Caco-2 (cell line): ENCODE data around the gene CNIH1. TPM values are rescaled to one million over a fixed set of nuclear protein-coding genes. Genes with fewer than 3 reads are reported as not detected.

Experiments used
- BruUV-seq: library from RNA; stranded (reverse); fragments of 400-500 nt; replicated peaks from 2 replicates; lab custom pipeline; 2021; lab: Mats Ljungman, UMichigan
- CTCF ChIA-PET: fragments of 300-600 bp; sonication (Branson Sonifier 250); formaldehyde crosslinking; loops from one replicate; lab custom pipeline; 2022; ENCODE audit warnings: antibody characterized with exemption; lab: Charles Lee
- POLR2A ChIA-PET: fragments of 300-600 bp; sonication (Branson Sonifier 250); formaldehyde crosslinking; loops from one replicate; lab custom pipeline; 2022; ENCODE audit warnings: antibody characterized with exemption; lab: Charles Lee
- DNase-seq, 2 experiments: peaks; one replicate each; pipeline versions ENCODE4 v3.0.0 to v3.0.0-alpha.2; 2020 to 2022
- H3K27me3 ChIP-seq: replicated peaks from 2 replicates; pipeline ENCODE4 v1.6.0; 2011; ENCODE audit warnings: low read length; ENCODE audit not compliant: control insufficient read depth, insufficient read depth
- H3K36me3 ChIP-seq: 2 replicates; pipeline ENCODE4 v1.5.1; 2011; ENCODE audit warnings: low read length; ENCODE audit not compliant: control insufficient read depth, insufficient read depth
- H3K4me1 ChIP-seq: fragments of 250-450 bp; sonication (Bioruptor Pico); 2 replicates; pipeline ENCODE4 v1.5.1; 2020; ENCODE audit warnings: mild to moderate bottlenecking
- H3K4me3 ChIP-seq: 2 replicates; pipeline ENCODE4 v1.5.1; 2011; ENCODE audit warnings: low read depth, mild to moderate bottlenecking, control low read depth, low read length
- H3K9me3 ChIP-seq: fragments of 250-450 bp; sonication (Bioruptor Pico); 2 replicates; pipeline ENCODE4 v1.5.1; 2020; ENCODE audit warnings: mild to moderate bottlenecking, moderate library complexity
- H3K27ac Mint-ChIP-seq: one replicate; pipeline ENCODE4 v1.8.0; 2022; ENCODE audit warnings: mixed read lengths; ENCODE audit not compliant: unreplicated experiment
- H3K27me3 Mint-ChIP-seq: one replicate; pipeline ENCODE4 v1.8.0; 2022; ENCODE audit warnings: mixed read lengths; ENCODE audit not compliant: insufficient read depth, unreplicated experiment
- H3K36me3 Mint-ChIP-seq: one replicate; pipeline ENCODE4 v1.8.0; 2022; ENCODE audit warnings: mild to moderate bottlenecking, mixed read lengths; ENCODE audit not compliant: insufficient read depth, unreplicated experiment
- H3K4me1 Mint-ChIP-seq: one replicate; pipeline ENCODE4 v1.8.0; 2022; ENCODE audit warnings: low read depth, mixed read lengths; ENCODE audit not compliant: unreplicated experiment
- H3K4me3 Mint-ChIP-seq: one replicate; pipeline ENCODE4 v1.8.0; 2022; ENCODE audit warnings: mild to moderate bottlenecking, moderate library complexity, mixed read lengths; ENCODE audit not compliant: unreplicated experiment
- H3K9me3 Mint-ChIP-seq: one replicate; pipeline ENCODE4 v1.8.0; 2022; ENCODE audit warnings: mixed read lengths; ENCODE audit not compliant: unreplicated experiment
- intact Hi-C: fragments of 100-400 bp; cut with micrococcal nuclease; formaldehyde crosslinking; loops from one replicate; pipeline ENCODE4 v1.10.0; 2022; ENCODE audit not compliant: unreplicated experiment
- total RNA-seq: library from RNA; stranded (reverse); gene quantifications from 2 replicates; pipeline ENCODE4 v1.2.3, GENCODE V29; 2022
- TF ChIP-seq, protein P1 (sequence below), 2 experiments: fragments of 200-600 bp in 1 of 2; IDR thresholded peaks; 1 replicate in 1 of 2; 2 replicates in 1 of 2; pipeline versions ENCODE4 v1.5.1 to v1.8.0; 2011 to 2022; ENCODE audit warnings: antibody characterized with exemption in 1 of 2, control low read depth in 1 of 2, inconsistent platforms in 1 of 2, low read depth in 1 of 2, low read length in 1 of 2, mild to moderate bottlenecking in 1 of 2, moderate library complexity in 1 of 2; ENCODE audit not compliant: insufficient read depth in 1 of 2, severe bottlenecking in 1 of 2, unreplicated experiment in 1 of 2

Gene CNIH1
- total RNA-seq, 1 experiment from 2014 or later = 164 TPM

DNA sequence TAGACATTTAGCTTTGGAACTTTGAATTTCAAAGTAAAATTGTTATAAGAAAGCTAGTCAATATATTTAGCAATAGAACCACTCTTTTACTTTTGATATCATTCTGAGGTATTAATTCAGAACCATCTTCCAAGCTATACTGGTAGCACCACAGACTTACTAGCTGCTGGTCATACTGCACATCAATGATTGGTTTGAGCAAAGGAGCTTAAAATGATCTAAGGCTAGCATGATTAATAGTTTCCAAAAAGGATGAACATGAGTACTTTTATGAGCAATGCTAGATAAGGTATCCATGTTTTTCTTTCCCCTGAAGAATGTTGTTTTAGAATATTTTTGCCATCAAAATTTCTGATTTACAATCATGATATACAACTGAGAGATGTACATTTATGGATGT, 17.2 kb downstream of the CNIH1 start:
- Histone ChIP-seq H3K27me3 (no peaks in the 10 kb centered on the region), H3K4me3 (no peak overlapping the region), H3K9me3 (no peaks in the 10 kb centered on the region), H3K4me1 (no peaks in the 10 kb centered on the region), H3K36me3 (no peaks in the 10 kb centered on the region)
- TF ChIP-seq, protein P1, sequence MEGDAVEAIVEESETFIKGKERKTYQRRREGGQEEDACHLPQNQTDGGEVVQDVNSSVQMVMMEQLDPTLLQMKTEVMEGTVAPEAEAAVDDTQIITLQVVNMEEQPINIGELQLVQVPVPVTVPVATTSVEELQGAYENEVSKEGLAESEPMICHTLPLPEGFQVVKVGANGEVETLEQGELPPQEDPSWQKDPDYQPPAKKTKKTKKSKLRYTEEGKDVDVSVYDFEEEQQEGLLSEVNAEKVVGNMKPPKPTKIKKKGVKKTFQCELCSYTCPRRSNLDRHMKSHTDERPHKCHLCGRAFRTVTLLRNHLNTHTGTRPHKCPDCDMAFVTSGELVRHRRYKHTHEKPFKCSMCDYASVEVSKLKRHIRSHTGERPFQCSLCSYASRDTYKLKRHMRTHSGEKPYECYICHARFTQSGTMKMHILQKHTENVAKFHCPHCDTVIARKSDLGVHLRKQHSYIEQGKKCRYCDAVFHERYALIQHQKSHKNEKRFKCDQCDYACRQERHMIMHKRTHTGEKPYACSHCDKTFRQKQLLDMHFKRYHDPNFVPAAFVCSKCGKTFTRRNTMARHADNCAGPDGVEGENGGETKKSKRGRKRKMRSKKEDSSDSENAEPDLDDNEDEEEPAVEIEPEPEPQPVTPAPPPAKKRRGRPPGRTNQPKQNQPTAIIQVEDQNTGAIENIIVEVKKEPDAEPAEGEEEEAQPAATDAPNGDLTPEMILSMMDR (IDR thresholded peaks at IDR 0.05; ENCODE audit: insufficient read depth in 1 of 2, low read depth in 1 of 2, low read length in 1 of 2, severe bottlenecking in 1 of 2, unreplicated experiment in 1 of 2) = no peak
- CTCF ChIA-PET = interaction anchor here (1.2 kb wide), 1 partner anchor 57 kb away, joined by 7 read pairs; no protein-coding TSS in a partner anchor
- DNase-seq = no peak
- Mint-ChIP-seq H3K4me3 (no peak overlapping the region), H3K27ac (no peak overlapping the region), H3K9me3 (no peaks in the 10 kb centered on the region), H3K36me3 (peaks cover 28% of the 10 kb centered on the region), H3K27me3 (no peaks in the 10 kb centered on the region), H3K4me1 (peaks cover 9% of the 10 kb centered on the region)
- POLR2A ChIA-PET = no interaction called here
- intact Hi-C loops = no loop called here
- BruUV-seq = no TSS peak

DNA sequence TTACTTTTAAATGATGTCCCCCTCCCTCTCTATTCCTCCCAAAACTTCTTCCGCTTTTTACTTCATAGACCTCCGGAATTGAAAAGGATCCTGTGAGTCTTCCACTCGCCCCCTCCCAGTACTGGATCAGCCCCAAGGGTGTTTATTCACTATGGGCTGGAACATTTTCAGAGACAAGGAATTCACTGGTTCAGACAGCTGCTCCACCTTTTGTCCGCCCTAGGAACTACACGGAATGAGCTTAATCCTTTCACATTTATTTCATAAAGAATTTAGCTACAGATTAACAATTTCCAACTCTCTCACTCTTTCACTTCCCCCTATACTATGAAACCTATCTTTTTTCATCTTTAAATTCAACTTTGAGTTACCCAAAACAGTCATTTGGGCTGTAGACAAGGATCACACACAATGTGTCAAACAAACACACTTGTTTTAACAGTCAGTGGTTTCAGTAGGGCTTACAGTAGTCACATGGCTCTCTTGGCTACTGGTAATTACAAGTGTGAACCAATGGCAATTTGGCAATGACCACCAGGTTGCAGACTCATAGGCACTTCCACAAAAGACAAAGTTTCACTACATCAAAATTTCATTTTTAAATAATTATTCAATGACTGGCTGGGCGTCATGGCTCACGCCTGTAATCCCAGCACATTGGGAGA, 20.6 kb downstream of the CNIH1 start:
- H3K36me3 ChIP-seq = no peaks in the 10 kb centered on the region; the same call in 1 of the 2 replicates
- ChIA-PET CTCF (interaction anchor here (0.5 to 1.9 kb wide), 19 partner anchors 12 to 474 kb away, joined by 3 to 74 read pairs (median 4); partner anchors contain the start of genes CDKN3, CGRRF1 and GMFB), POLR2A (interaction anchor here (1.0 kb wide), 1 partner anchor 54 kb away, joined by 4 read pairs; no protein-coding TSS in a partner anchor)
- no peak overlapping the region for H3K4me3 ChIP-seq
- no TSS peak for BruUV-seq
- Mint-ChIP-seq H3K9me3 (no peaks in the 10 kb centered on the region), H3K36me3 (peaks cover 39% of the 10 kb centered on the region), H3K27me3 (no peaks in the 10 kb centered on the region), H3K27ac (no peak overlapping the region), H3K4me1 (peaks cover 9% of the 10 kb centered on the region), H3K4me3 (no peak overlapping the region)
- no peaks in the 10 kb centered on the region for H3K4me1 ChIP-seq
- peak; percentile 59 to 66 for DNase-seq
- TF ChIP-seq, protein P1 (IDR thresholded peaks at IDR 0.05; ENCODE audit: insufficient read depth in 1 of 2, low read depth in 1 of 2, low read length in 1 of 2, severe bottlenecking in 1 of 2, unreplicated experiment in 1 of 2) = peak; percentile 48 to 67
- no peaks in the 10 kb centered on the region for H3K9me3 ChIP-seq
- intact Hi-C loops = loop anchor here (1.0 kb wide), 2 partner anchors 24 to 54 kb away; no protein-coding TSS in a partner anchor
- no peaks in the 10 kb centered on the region for H3K27me3 ChIP-seq

- no TSS peak for BruUV-seq
Measured at GRCh38 chr14:54411371-54411770, 29.8 kb downstream of the CNIH1 start.

More at GRCh38 chr14:54411371-54411770, 29.8 kb downstream of the CNIH1 start:
- Histone ChIP-seq H3K4me3 (no peak overlapping the region), H3K9me3 (no peaks in the 10 kb centered on the region), H3K36me3 (peaks cover 1% of the 10 kb centered on the region), H3K27me3 (no peaks in the 10 kb centered on the region), H3K4me1 (no peaks in the 10 kb centered on the region)
- Mint-ChIP-seq H3K4me1 (no peaks in the 10 kb centered on the region), H3K4me3 (no peak overlapping the region), H3K9me3 (no peaks in the 10 kb centered on the region), H3K36me3 (peaks cover 44% of the 10 kb centered on the region), H3K27me3 (no peaks in the 10 kb centered on the region), H3K27ac (no peak overlapping the region)
- TF ChIP-seq, protein P1 (IDR thresholded peaks at IDR 0.05; ENCODE audit: insufficient read depth in 1 of 2, low read depth in 1 of 2, low read length in 1 of 2, severe bottlenecking in 1 of 2, unreplicated experiment in 1 of 2) = no peak
- ChIA-PET CTCF (no interaction called here), POLR2A (no interaction called here)
- intact Hi-C loops = no loop called here
- no peak for DNase-seq
